H1 (cell line): ENCODE results near the gene FXYD3. TPM values are rescaled to one million over a fixed set of nuclear protein-coding genes. Genes with fewer than 3 reads are reported as not detected.

Experiments used
- CTCF ChIA-PET: fragments of 300-600 bp; sonication (Branson Sonifier 250); formaldehyde crosslinking; loops from one replicate; lab custom pipeline; 2021; ENCODE audit not compliant: partially characterized antibody; lab: Charles Lee
- POLR2A ChIA-PET: fragments of 300-600 bp; sonication (Branson Sonifier 250); formaldehyde crosslinking; loops from one replicate; lab custom pipeline; 2021; ENCODE audit warnings: inconsistent platforms; ENCODE audit not compliant: partially characterized antibody; lab: Charles Lee
- DNase-seq, 2 experiments: peaks; one replicate each; pipeline versions ENCODE4 v3.0.0 to v3.0.0-alpha.2; 2010 to 2022; ENCODE audit warnings: low spot score in 2 of 2, low read depth in 1 of 2, mixed read lengths in 1 of 2
- FAIRE-seq: peaks from 2 replicates; lab custom pipeline; 2011; peaks lifted over from hg19 to GRCh38; lab: Jason Lieb, UNC
- H2AFZ ChIP-seq: 2 replicates; pipeline ENCODE4 v1.8.1; 2012; ENCODE audit warnings: low read length, inconsistent platforms
- H2AK5ac ChIP-seq: 2 replicates; pipeline ENCODE4 v1.6.1; 2013; ENCODE audit warnings: low read depth, low read length
- H2BK120ac ChIP-seq: replicated peaks from 2 replicates; pipeline ENCODE3; 2013; ENCODE audit warnings: low read depth, low read length, inconsistent platforms
- H2BK12ac ChIP-seq: 2 replicates; pipeline ENCODE4 v1.6.1; 2013; ENCODE audit warnings: low read depth, low read length
- H2BK15ac ChIP-seq: 2 replicates; pipeline ENCODE4 v1.6.1; 2013; ENCODE audit warnings: low read length
- H2BK20ac ChIP-seq: 2 replicates; pipeline ENCODE4 v1.6.1; 2013; ENCODE audit warnings: low read length
- H2BK5ac ChIP-seq: 2 replicates; pipeline ENCODE4 v1.6.1; 2013; ENCODE audit warnings: low read depth, low read length
- H3K14ac ChIP-seq: 2 replicates; pipeline ENCODE4 v1.6.1; 2013; ENCODE audit warnings: inconsistent platforms; ENCODE audit not compliant: insufficient read length
- H3K18ac ChIP-seq: 2 replicates; pipeline ENCODE4 v1.6.1; 2013; ENCODE audit warnings: low read length; ENCODE audit errors: extremely low read depth
- H3K23ac ChIP-seq: 2 replicates; pipeline ENCODE4 v1.6.1; 2013; ENCODE audit warnings: inconsistent platforms; ENCODE audit not compliant: insufficient read length
- H3K23me2 ChIP-seq: 2 replicates; pipeline ENCODE4 v1.6.1; 2013; ENCODE audit warnings: low read depth, low read length
- H3K27ac ChIP-seq: 2 replicates; pipeline ENCODE4 v1.6.1; 2011; ENCODE audit warnings: low read depth, low read length, inconsistent platforms
- H3K27me3 ChIP-seq, 4 experiments: replicated peaks in 1 of 4; 1 replicate in 1 of 4; 2 replicates in 3 of 4; pipeline versions ENCODE4 v1.6.1 to v1.8.1; 2011 to 2013; ENCODE audit warnings: low read length in 3 of 4, mild to moderate bottlenecking in 3 of 4, inconsistent platforms in 2 of 4, mixed read lengths in 2 of 4, moderate library complexity in 1 of 4; ENCODE audit not compliant: control insufficient read depth in 3 of 4, insufficient read depth in 3 of 4; ENCODE audit errors: extremely low read depth in 1 of 4
- H3K36me3 ChIP-seq, 4 experiments: 2 replicates each; pipeline versions ENCODE4 v1.6.1 to v1.8.1; 2011 to 2013; ENCODE audit warnings: mild to moderate bottlenecking in 4 of 4, low read length in 3 of 4, moderate library complexity in 2 of 4, control low read depth in 1 of 4, inconsistent platforms in 1 of 4; ENCODE audit not compliant: insufficient read depth in 4 of 4, control insufficient read depth in 2 of 4
- H3K4ac ChIP-seq: replicated peaks from 2 replicates; pipeline ENCODE3; 2013; ENCODE audit warnings: low read length, low read depth, mixed read lengths, inconsistent platforms; ENCODE audit not compliant: insufficient read length
- H3K4me1 ChIP-seq, 4 experiments: replicated peaks in 1 of 4; 1 replicate in 1 of 4; 2 replicates in 3 of 4; pipeline versions ENCODE4 v1.6.1 to v1.8.1; 2011 to 2013; ENCODE audit warnings: low read length in 3 of 4, inconsistent platforms in 2 of 4, mixed read lengths in 1 of 4; ENCODE audit not compliant: insufficient read depth in 4 of 4, control insufficient read depth in 3 of 4
- H3K4me2 ChIP-seq, 2 experiments: 2 replicates each; pipeline versions ENCODE4 v1.6.1 to v1.8.1; 2011 to 2013; ENCODE audit warnings: low read depth in 2 of 2, low read length in 2 of 2, control low read depth in 1 of 2, inconsistent platforms in 1 of 2, mild to moderate bottlenecking in 1 of 2; ENCODE audit not compliant: insufficient read depth in 1 of 2
- H3K4me3 ChIP-seq, 4 experiments: fragments of 200-600, 300-600 bp in 1 of 4; sonication (generic), shearing (Covaris generic), sonication (Bioruptor Twin) in 1 of 4; 2 replicates each; pipeline versions ENCODE4 v1.5.1 to v1.8.1; 2011 to 2016; ENCODE audit warnings: low read length in 4 of 4, low read depth in 3 of 4, control low read depth in 2 of 4, inconsistent platforms in 2 of 4, mild to moderate bottlenecking in 2 of 4, mixed read lengths in 1 of 4, moderate library complexity in 1 of 4; ENCODE audit not compliant: insufficient read depth in 2 of 4; ENCODE audit errors: extremely low read depth in 1 of 4
- H3K56ac ChIP-seq: replicated peaks from 2 replicates; pipeline ENCODE3; 2013; ENCODE audit warnings: low read depth, mild to moderate bottlenecking, mixed read lengths, low read length, inconsistent platforms; ENCODE audit not compliant: insufficient read length
- H3K79me1 ChIP-seq: 2 replicates; pipeline ENCODE4 v1.6.1; 2013; ENCODE audit warnings: low read depth, low read length, control low read depth
- H3K79me2 ChIP-seq, 2 experiments: 2 replicates each; pipeline versions ENCODE4 v1.6.1 to v1.8.1; 2012 to 2013; ENCODE audit warnings: low read length in 2 of 2, mild to moderate bottlenecking in 2 of 2, inconsistent platforms in 1 of 2; ENCODE audit not compliant: insufficient read depth in 2 of 2, control insufficient read depth in 1 of 2
- H3K9ac ChIP-seq, 4 experiments: replicated peaks in 1 of 4; 1 replicate in 1 of 4; 2 replicates in 3 of 4; pipeline versions ENCODE4 v1.6.1 to v1.8.1; 2011 to 2013; ENCODE audit warnings: low read depth in 3 of 4, low read length in 3 of 4, control low read depth in 2 of 4, mild to moderate bottlenecking in 2 of 4, moderate library complexity in 2 of 4, inconsistent platforms in 1 of 4; ENCODE audit errors: extremely low read depth in 1 of 4
- H3K9me3 ChIP-seq, 2 experiments: 2 replicates each; pipeline versions ENCODE4 v1.6.1 to v1.8.1; 2012 to 2013; ENCODE audit warnings: mild to moderate bottlenecking in 2 of 2, moderate library complexity in 2 of 2, control low read depth in 1 of 2, inconsistent platforms in 1 of 2, low read depth in 1 of 2, low read length in 1 of 2, mixed read lengths in 1 of 2; ENCODE audit not compliant: insufficient read depth in 2 of 2
- H4K20me1 ChIP-seq, 2 experiments: replicated peaks in 1 of 2; 2 replicates each; pipeline versions ENCODE3 to v1.8.1; 2011 to 2013; ENCODE audit warnings: inconsistent platforms in 2 of 2, low read length in 2 of 2, mild to moderate bottlenecking in 1 of 2; ENCODE audit not compliant: insufficient read depth in 2 of 2, control insufficient read depth in 1 of 2
- H4K5ac ChIP-seq: 2 replicates; pipeline ENCODE4 v1.6.1; 2013; ENCODE audit warnings: low read length, low read depth, mixed read lengths, inconsistent platforms; ENCODE audit not compliant: insufficient read length
- H4K8ac ChIP-seq: 2 replicates; pipeline ENCODE4 v1.8.0; 2013; ENCODE audit warnings: mild to moderate bottlenecking, moderate library complexity, low read length, inconsistent platforms; ENCODE audit not compliant: insufficient read depth; ENCODE audit errors: extremely low read depth
- H4K91ac ChIP-seq: replicated peaks from 2 replicates; pipeline ENCODE3; 2013; ENCODE audit warnings: low read length, mixed read lengths, inconsistent platforms; ENCODE audit not compliant: insufficient read length
- BRCA1 ChIP-seq: IDR thresholded peaks from 2 replicates; pipeline ENCODE4 v1.6.1; 2012; ENCODE audit warnings: low read depth, low read length, improper control_type of control experiment
- CBX5 ChIP-seq: fragments of 300-800, 300-1000 bp; sonication (generic); IDR thresholded peaks from 2 replicates; pipeline ENCODE4 v1.7.1; 2016; ENCODE audit warnings: antibody characterized with exemption, low read length, low read depth
- CHD1 ChIP-seq: IDR thresholded peaks from 2 replicates; pipeline ENCODE4 v1.6.1; 2012; ENCODE audit warnings: low read depth, low read length, improper control_type of control experiment
- CTBP2 ChIP-seq: IDR thresholded peaks from 2 replicates; pipeline ENCODE4 v1.7.0; 2011; ENCODE audit warnings: borderline replicate concordance, mild to moderate bottlenecking, moderate library complexity, mixed read lengths, low read length; ENCODE audit not compliant: insufficient read depth, insufficient read length
- GABPA ChIP-seq: IDR thresholded peaks from 2 replicates; pipeline ENCODE4 v1.6.1; 2011; ENCODE audit warnings: mild to moderate bottlenecking, low read length, moderate library complexity, borderline replicate concordance; ENCODE audit not compliant: insufficient read depth
- KDM5A ChIP-seq: fragments of 200-600 bp; IDR thresholded peaks from 2 replicates; pipeline ENCODE4 v1.7.1; 2012; ENCODE audit warnings: mild to moderate bottlenecking, low read length, inconsistent platforms, mixed read lengths
- NANOG ChIP-seq: IDR thresholded peaks from 2 replicates; pipeline ENCODE4 v1.6.1; 2011; ENCODE audit warnings: low read length, low read depth, mild to moderate bottlenecking, inconsistent platforms; ENCODE audit not compliant: insufficient read depth, poor library complexity, severe bottlenecking
- TAF1 ChIP-seq: IDR thresholded peaks from 2 replicates; pipeline ENCODE4 v1.6.1; 2011; ENCODE audit warnings: mild to moderate bottlenecking, low read depth, low read length
- WGBS, 2 experiments: shearing (Covaris generic) in 1 of 2; methylation state at CpG; one replicate each; pipeline versions ENCODE4 v1.1.6 to v1.1.7; 2013 to 2015; ENCODE audit warnings: low lambda C conversion rate in 2 of 2, mixed read lengths in 2 of 2, inconsistent platforms in 1 of 2, low coverage in 1 of 2, missing lambda C conversion rate in 1 of 2; ENCODE audit not compliant: insufficient replicate concordance in 2 of 2, insufficient coverage in 1 of 2, insufficient read length in 1 of 2; ENCODE audit errors: extremely low coverage in 1 of 2, missing lambda C conversion rate in 1 of 2; 5-methylcytosine and 5-hydroxymethylcytosine counted together
- polyA plus RNA-seq, 7 experiments: library from polyadenylated mRNA; depleted of rRNA in 3 of 7; stranded (reverse) in 5 of 7; unstranded in 2 of 7; fragments of >200 nt in 5 of 7; fragments of 200-250 nt in 2 of 7; gene quantifications; 1 replicate in 5 of 7; 2 replicates in 1 of 7; 4 replicates in 1 of 7; pipeline versions ENCODE4 v1.2.1 to v1.2.3, GENCODE V29; 2011 to 2013; ENCODE audit warnings: missing spikeins in 2 of 7, mixed read lengths in 2 of 7
- total RNA-seq: library from RNA; stranded (reverse); fragmentation: NEBNext Ultra II Directional; extraction: Animal tissue kit (Norgen Biotek cat#: 25700); gene quantifications from 2 replicates; pipeline ENCODE4 v1.2.1, GENCODE V29; 2021

FXYD3 gene
- total and polyA plus RNA-seq, 2 of the 8 experiments (the other 6 are each of a cell fraction or from before 2014, with no cell fraction given): 0.33 TPM; not detected in 1

DNA sequence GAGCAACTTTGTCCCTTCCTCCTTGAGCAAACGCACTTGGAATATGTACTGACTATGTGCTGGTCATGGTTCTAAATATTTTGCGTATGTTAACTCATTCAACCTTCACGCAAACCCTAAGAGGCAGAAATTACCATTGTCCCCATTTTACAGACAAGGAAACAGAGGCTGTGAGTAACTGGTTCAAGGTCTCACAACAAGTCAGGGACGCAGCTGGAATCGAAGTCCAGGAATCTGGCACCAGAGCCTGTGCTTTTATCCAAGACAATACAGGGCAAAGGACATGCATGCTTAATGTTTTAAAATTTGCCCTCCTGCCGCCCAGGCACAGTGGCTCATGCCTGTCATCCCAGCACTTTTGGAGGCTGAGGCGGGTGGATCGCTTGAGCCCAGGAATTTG lies 44.0 kb downstream of the FXYD3 start:
- Histone ChIP-seq H4K91ac (no peak overlapping the region), H3K27me3 (no peaks in the 10 kb centered on the region), H2AK5ac (no peak overlapping the region), H3K79me2 (peaks cover 0 to 11% of the 10 kb centered on the region in 2 experiments; a peak in 1 of 4 replicates), H3K4ac (no peak overlapping the region), H3K9me3 (no peaks in the 10 kb centered on the region), H3K4me1 (peaks cover 0 to 7% (median 7%) of the 10 kb centered on the region in 4 experiments; a peak in 5 of 7 replicates), H3K79me1 (peaks cover 6% of the 10 kb centered on the region), H3K18ac (no peak overlapping the region), H2BK15ac (no peak overlapping the region), H4K20me1 (peaks cover 1 to 7% of the 10 kb centered on the region in 2 experiments), H4K5ac (no peak overlapping the region), H3K4me2 (no peak overlapping the region), H4K8ac (no peak overlapping the region), H2BK5ac (no peak overlapping the region), H3K14ac (no peak overlapping the region), H3K23ac (no peak overlapping the region), H3K23me2 (peaks cover 3% of the 10 kb centered on the region; the same call in 1 of the 2 replicates), H3K36me3 (peaks cover 5 to 52% (median 31%) of the 10 kb centered on the region in 4 experiments; a peak in 7 of 8 replicates), H2BK12ac (no peak overlapping the region), H3K4me3 (no peak overlapping the region), H3K56ac (no peak overlapping the region), H2AFZ (no peak overlapping the region), H2BK120ac (no peak overlapping the region), H3K27ac (no peak overlapping the region), H2BK20ac (no peak overlapping the region), H3K9ac (no peak overlapping the region)
- CTCF ChIA-PET: interaction anchor here (0.9 to 2.4 kb wide), 4 partner anchors 11 to 25 kb away, joined by 3 to 7 read pairs (median 4); partner anchors contain the start of gene LGI4
- 88% methylated on average over 8 of the region's 8 CpGs; no CpG with 5 or more reads in 1 of the 2 experiments for WGBS, 2 experiments
- DNase-seq: no peak
- POLR2A ChIA-PET: interaction anchor here (0.7 to 2.3 kb wide), 5 partner anchors 9 to 19 kb away, joined by 3 to 8 read pairs (median 3); no protein-coding TSS in a partner anchor
- FAIRE-seq: no peak
- TF ChIP-seq CTBP2 (no peak), GABPA (no peak), TAF1 (no peak), KDM5A (no peak), BRCA1 (no peak), CHD1 (no peak), CBX5 (no peak), NANOG (no peak)
